Hepatocyte (in vitro differentiated cells): Measurements from ENCODE around the gene WDR48. TPM values are rescaled to one million over a fixed set of nuclear protein-coding genes. Genes with fewer than 3 reads are reported as not detected.

Experiments used
- DNase-seq: peaks from one replicate; pipeline ENCODE4 v3.0.0-alpha.2; 2016; ENCODE audit warnings: low spot score
- H2AFZ ChIP-seq: fragments of 200-600 bp; sonication (generic); 2 replicates; pipeline ENCODE4 v1.6.0; 2016; ENCODE audit warnings: antibody characterized with exemption, mild to moderate bottlenecking
- H3K27ac ChIP-seq: fragments of 200-600 bp; sonication (generic); 2 replicates; pipeline ENCODE4 v1.5.1; 2016; ENCODE audit warnings: mild to moderate bottlenecking
- H3K27me3 ChIP-seq: fragments of 200-600 bp; sonication (generic); 2 replicates; pipeline ENCODE4 v1.6.1; 2016
- H3K36me3 ChIP-seq: fragments of 200-600 bp; sonication (generic); replicated peaks from 2 replicates; pipeline ENCODE4 v1.5.1; 2016; ENCODE audit warnings: low read depth; ENCODE audit not compliant: insufficient read depth
- H3K4me1 ChIP-seq: fragments of 200-600 bp; sonication (generic); 2 replicates; pipeline ENCODE4 v1.5.1; 2016; ENCODE audit warnings: mild to moderate bottlenecking, moderate library complexity; ENCODE audit not compliant: insufficient read depth
- H3K4me2 ChIP-seq: fragments of 200-600 bp; sonication (generic); 2 replicates; pipeline ENCODE4 v1.6.0; 2016
- H3K4me3 ChIP-seq: fragments of 200-600 bp; sonication (generic); 2 replicates; pipeline ENCODE4 v1.5.1; 2016; ENCODE audit warnings: mild to moderate bottlenecking
- H3K79me2 ChIP-seq: fragments of 200-600 bp; sonication (generic); 2 replicates; pipeline ENCODE4 v1.6.0; 2017; ENCODE audit warnings: mild to moderate bottlenecking
- H3K9me2 ChIP-seq: fragments of 200-600 bp; sonication (generic); replicated peaks from 2 replicates; pipeline ENCODE4 v1.6.0; 2017; ENCODE audit warnings: mild to moderate bottlenecking; ENCODE audit not compliant: insufficient read depth
- H3K9me3 ChIP-seq: fragments of 200-600 bp; sonication (generic); 2 replicates; pipeline ENCODE4 v1.5.1; 2016; ENCODE audit warnings: low read depth, mild to moderate bottlenecking
- H4K20me1 ChIP-seq: fragments of 200-600 bp; sonication (generic); 2 replicates; pipeline ENCODE4 v1.6.0; 2016; ENCODE audit warnings: mild to moderate bottlenecking; ENCODE audit not compliant: insufficient read depth, poor library complexity, severe bottlenecking
- EZH2 ChIP-seq: fragments of 200-600 bp; sonication (generic); IDR thresholded peaks from 2 replicates; pipeline ENCODE4 v1.6.1; 2016; ENCODE audit warnings: antibody characterized with exemption, mild to moderate bottlenecking, borderline replicate concordance
- EZH2phosphoT487 ChIP-seq: fragments of 200-600 bp; sonication (generic); IDR thresholded peaks from one replicate; pipeline ENCODE4 v1.6.1; 2018; ENCODE audit warnings: antibody characterized with exemption, mild to moderate bottlenecking, low read depth, moderate library complexity; ENCODE audit not compliant: unreplicated experiment, severe bottlenecking
- WGBS: methylation state at CpG from one replicate; pipeline ENCODE4 v1.1.6; 2016; ENCODE audit warnings: low lambda C conversion rate; ENCODE audit errors: missing lambda C conversion rate; 5-methylcytosine and 5-hydroxymethylcytosine counted together
- polyA plus RNA-seq: library from polyadenylated mRNA; unstranded; fragments of >200 nt; fragmentation: Nextera tagmentation; extraction: Ambion mirVana; gene quantifications from 2 replicates; pipeline ENCODE4 v1.2.1, GENCODE V29; 2016
- total RNA-seq: library from RNA; depleted of rRNA; stranded (reverse); fragments of >200 nt; gene quantifications from 2 replicates; pipeline ENCODE4 v1.2.3, GENCODE V29; 2014
- TF ChIP-seq, protein P1 (sequence below): fragments of 200-600 bp; sonication (generic); IDR thresholded peaks from 2 replicates; pipeline ENCODE4 v1.5.1; 2016; ENCODE audit warnings: antibody characterized with exemption, mild to moderate bottlenecking; ENCODE audit not compliant: poor library complexity

WDR48 gene
- total RNA-seq (34.7 and 37.0 TPM in 2 replicates), polyA plus RNA-seq (24.6 and 25.0 TPM in 2 replicates)

- peak within 1 kb of the TSS; percentile 98 for H3K27ac ChIP-seq
- peak; percentile 96 for DNase-seq
- H3K4me2 ChIP-seq, result peak within 1 kb of the TSS; percentile 86
- H3K4me1 ChIP-seq, result peaks cover 6% of the 10 kb centered on the region
- no peak for TF ChIP-seq EZH2
- TF ChIP-seq, protein P1, sequence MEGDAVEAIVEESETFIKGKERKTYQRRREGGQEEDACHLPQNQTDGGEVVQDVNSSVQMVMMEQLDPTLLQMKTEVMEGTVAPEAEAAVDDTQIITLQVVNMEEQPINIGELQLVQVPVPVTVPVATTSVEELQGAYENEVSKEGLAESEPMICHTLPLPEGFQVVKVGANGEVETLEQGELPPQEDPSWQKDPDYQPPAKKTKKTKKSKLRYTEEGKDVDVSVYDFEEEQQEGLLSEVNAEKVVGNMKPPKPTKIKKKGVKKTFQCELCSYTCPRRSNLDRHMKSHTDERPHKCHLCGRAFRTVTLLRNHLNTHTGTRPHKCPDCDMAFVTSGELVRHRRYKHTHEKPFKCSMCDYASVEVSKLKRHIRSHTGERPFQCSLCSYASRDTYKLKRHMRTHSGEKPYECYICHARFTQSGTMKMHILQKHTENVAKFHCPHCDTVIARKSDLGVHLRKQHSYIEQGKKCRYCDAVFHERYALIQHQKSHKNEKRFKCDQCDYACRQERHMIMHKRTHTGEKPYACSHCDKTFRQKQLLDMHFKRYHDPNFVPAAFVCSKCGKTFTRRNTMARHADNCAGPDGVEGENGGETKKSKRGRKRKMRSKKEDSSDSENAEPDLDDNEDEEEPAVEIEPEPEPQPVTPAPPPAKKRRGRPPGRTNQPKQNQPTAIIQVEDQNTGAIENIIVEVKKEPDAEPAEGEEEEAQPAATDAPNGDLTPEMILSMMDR, result no peak
- no peak for TF ChIP-seq EZH2phosphoT487
- H4K20me1 ChIP-seq, result peaks cover 17% of the 10 kb centered on the region
- no peaks in the 10 kb centered on the region for H3K27me3 ChIP-seq
- peak within 1 kb of the TSS; percentile 56 for H3K4me3 ChIP-seq
- H3K79me2 ChIP-seq, result peaks cover 47% of the 10 kb centered on the region
- H3K9me3 ChIP-seq, result no peaks in the 10 kb centered on the region
- 2% methylated on average over 52 of the region's 68 CpGs for WGBS
- H3K36me3 ChIP-seq, result no peaks in the 10 kb centered on the region
- no peaks in the 10 kb centered on the region for H3K9me2 ChIP-seq
- H2AFZ ChIP-seq, result peak within 1 kb of the TSS; percentile 63
Measured at GRCh38 chr3:39051649-39052561, at the start of gene WDR48, which contains the start of gene SCN11A. Gene WDR48 (plus strand): TSS chr3:39052016. CDS start chr3:39052026, 10 bp downstream. Gene SCN11A (minus strand): TSS chr3:39051944. CDS start chr3:38950362, 101,582 bp downstream.

GRCh38 chr3:39005295-39005694 is 46.5 kb upstream of the WDR48 start:
- Histone ChIP-seq H3K9me3 (no peaks in the 10 kb centered on the region), H3K36me3 (no peaks in the 10 kb centered on the region), H3K27me3 (no peaks in the 10 kb centered on the region), H3K4me1 (no peaks in the 10 kb centered on the region), H3K9me2 (no peaks in the 10 kb centered on the region), H2AFZ (no peak overlapping the region), H3K27ac (no peak overlapping the region), H3K4me2 (no peak overlapping the region), H3K79me2 (no peaks in the 10 kb centered on the region), H4K20me1 (no peaks in the 10 kb centered on the region), H3K4me3 (no peak overlapping the region)
- WGBS, result 53% methylated on average over 2 of the region's 2 CpGs
- TF ChIP-seq, protein P1, result no peak
- TF ChIP-seq EZH2phosphoT487 (no peak), EZH2 (no peak)
- DNase-seq, result no peak

DNA sequence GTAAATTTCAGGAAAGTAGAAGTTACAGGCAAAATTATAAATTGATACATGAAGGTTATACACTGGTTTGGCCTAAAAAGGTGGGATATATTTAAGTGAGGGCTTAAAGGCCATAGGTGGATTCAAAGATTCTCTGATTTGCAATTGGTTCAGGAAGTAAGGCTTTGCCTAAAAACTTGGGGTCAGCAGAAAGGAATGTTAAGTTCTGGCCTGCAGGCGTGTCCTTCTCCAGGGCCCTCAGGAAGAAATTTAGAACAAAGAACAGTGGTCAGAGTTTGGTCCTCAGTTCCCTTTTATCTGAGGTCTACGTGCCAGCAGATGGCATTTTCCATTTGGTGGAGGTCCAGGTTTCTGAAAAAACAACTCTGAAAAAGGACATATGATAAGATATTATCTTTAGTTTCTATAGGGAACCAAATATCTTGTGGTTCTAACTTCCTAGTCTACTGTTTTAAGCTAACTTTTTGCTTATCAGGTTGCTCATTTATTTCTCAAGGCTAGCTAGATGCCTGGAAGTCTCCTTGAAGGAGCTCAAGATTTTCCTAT is 40.6 kb upstream of the WDR48 start:
- H2AFZ ChIP-seq, result no peak overlapping the region

More for the DNA sequence above, 40.6 kb upstream of the WDR48 start:
- H3K9me2 ChIP-seq, result no peaks in the 10 kb centered on the region
- no peak for DNase-seq
- 71% methylated on average over 2 of the region's 2 CpGs for WGBS
- no peaks in the 10 kb centered on the region for H3K27me3 ChIP-seq
- H3K4me2 ChIP-seq, result no peak overlapping the region
- no peaks in the 10 kb centered on the region for H3K4me1 ChIP-seq
- H3K36me3 ChIP-seq, result no peaks in the 10 kb centered on the region
- no peak overlapping the region for H3K4me3 ChIP-seq
- no peaks in the 10 kb centered on the region for H4K20me1 ChIP-seq
- H3K79me2 ChIP-seq, result no peaks in the 10 kb centered on the region
- no peak overlapping the region for H3K27ac ChIP-seq
- no peaks in the 10 kb centered on the region for H3K9me3 ChIP-seq
- no peak for TF ChIP-seq EZH2phosphoT487
- TF ChIP-seq, protein P1, result no peak
- no peak for TF ChIP-seq EZH2
